CD4-positive, alpha-beta T cell treated with Interleukin-6 at 100 ng/mL for 8 hours (primary cell): ENCODE measurements around the gene TLE1.

Experiments used
- DNase-seq: peaks from one replicate; pipeline ENCODE4 v3.0.0-alpha.2; 2020; ENCODE audit warnings: mixed read lengths, low spot score

TLE1 gene

DNA sequence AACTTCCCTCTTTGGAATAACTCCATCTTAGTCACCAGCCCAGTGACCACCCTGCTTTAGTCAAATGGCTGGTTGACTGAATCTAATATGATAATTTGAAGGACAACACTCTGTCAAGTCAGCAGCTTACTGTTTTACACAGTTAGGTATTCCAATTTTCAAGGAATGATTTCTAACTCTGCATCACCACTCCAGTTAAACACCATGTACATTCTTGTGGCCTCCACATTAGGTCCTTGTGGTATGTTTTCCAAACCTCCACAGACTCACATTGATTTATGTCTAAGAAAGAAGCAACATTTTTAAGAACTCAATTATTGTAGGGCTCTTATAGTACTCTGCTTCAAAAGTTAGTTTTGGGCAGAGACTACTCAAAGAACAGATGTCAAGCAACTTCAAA lies 110.7 kb downstream of the TLE1 start:
- DNase-seq: no peak

DNA sequence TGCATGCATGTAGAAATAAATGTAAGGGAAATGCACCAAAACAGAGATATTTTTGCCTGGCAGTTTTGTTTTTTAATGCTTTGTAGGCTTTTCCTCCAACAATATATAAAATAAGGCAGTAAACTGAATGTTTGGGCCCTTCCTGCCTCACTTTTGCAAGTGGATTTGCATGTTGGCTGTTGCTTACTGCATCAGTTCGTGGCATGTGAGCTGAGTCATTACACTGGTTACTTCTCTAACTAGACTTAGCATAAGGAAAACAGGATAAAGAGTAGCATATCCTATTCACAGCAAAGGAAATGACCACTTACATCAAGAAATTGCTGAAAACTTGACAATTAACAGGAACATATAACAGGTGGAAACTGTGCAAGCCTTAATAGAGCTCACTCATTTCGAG lies 113.4 kb downstream of the TLE1 start:
- no peak for DNase-seq

DNA sequence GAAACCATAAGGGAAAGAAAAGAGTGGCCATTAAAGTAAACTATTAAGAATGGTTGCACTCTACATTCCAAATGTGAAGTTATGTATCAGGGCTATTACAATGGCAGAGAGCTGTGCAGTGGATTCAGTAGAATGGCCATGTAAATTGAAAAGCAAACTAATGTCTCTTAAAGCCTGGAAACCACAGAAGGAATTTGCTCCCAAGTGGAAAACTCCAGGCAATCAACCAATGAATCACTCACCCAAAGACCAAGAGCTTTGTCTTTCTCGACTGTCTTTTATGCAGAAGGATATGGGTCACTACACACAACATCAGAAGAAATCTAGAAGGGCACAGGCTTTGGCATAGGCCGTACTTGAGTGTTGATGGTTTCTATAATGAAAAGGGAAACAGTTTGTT lies 114.9 kb downstream of the TLE1 start:
- DNase-seq: no peak

DNA sequence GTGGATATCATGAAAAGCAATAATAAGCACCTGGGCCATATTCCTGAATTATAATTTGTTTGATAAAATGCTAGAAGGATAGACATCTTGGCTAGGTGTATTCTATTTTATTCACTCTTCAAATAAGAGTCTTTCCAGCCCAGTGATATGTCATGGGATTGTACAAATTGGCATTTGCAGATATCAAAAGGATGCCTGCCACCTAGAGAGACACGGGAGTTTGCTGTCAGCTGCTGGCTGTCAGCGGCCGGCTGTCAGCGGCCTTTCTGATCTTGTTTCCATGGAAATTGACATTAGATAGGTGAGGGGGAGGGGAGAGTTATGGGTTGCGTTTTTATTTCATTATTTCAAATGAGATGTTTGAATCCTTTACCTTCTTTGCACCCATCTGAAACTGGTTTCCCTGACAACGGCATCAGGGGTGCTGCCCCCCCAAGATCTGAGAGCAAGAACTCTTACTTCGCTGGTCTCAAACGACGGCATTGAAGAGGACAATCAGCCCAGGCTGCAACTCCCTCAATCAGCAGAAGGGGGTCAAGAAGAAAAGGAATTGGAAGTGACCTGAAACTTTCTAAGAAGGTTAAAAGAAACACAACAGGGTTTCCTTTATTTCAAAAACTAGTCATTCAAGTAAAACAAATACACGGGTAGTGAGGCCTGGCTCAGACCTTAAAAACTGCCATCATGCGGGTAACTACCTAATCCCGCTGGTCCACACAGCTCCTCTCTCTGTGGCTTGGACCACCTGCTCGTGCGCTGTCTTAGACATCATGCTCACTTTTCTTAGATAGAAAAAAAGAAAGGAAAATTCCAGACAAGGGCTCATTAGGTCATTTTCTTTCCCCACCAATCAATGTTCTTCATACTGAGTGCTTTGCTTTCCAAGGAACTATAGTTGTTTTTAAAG lies 115.7 kb downstream of the TLE1 start:
- no peak for DNase-seq

DNA sequence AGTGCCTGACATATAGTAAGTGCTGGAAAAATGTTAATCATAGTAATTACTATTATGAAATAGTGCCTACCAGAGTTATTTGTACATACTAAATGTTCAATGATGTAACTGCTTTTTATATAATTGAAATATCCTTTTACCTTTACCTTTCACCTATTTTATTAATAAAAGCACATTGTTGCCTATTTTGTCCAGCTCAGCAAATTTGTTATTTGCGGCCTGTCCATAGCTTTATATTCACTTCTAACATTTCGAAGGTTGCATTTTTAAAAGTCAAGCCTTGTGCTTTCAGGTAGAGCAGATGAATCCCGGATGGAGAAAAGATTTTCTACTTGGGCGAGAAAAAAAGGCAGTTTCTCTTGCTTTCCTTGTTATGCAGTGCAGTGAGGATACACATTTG lies 119.3 kb downstream of the TLE1 start:
- DNase-seq: no peak

DNA sequence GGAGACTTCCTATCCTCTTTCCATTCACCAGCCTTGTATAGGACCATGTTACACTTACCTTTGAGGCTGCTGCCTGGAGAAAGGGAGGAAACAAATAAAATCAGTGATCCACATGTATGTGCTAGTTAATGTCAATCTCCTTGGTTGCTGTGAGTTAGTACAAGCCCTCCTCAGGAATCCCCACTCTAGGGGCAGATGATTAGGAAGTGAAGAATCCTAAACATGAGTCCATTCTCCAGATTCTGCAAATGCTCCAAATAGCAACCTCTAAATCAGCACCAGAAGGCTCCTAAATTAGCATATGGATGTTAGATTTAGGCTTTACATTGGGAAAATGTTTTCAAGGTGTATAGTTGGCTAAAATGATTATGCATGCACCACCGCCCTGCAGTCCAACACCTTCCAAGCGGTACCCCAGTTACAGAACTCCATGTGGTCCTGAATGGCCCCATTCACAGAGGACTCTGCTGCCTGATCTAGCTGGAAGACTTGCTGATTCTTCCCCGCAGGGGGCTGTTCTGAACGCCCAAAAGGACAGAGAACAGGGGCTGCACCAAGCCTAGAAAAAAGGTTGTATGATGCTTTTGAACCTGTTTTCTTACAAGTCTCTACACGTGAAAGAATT lies 123.2 kb downstream of the TLE1 start:
- no peak for DNase-seq

DNA sequence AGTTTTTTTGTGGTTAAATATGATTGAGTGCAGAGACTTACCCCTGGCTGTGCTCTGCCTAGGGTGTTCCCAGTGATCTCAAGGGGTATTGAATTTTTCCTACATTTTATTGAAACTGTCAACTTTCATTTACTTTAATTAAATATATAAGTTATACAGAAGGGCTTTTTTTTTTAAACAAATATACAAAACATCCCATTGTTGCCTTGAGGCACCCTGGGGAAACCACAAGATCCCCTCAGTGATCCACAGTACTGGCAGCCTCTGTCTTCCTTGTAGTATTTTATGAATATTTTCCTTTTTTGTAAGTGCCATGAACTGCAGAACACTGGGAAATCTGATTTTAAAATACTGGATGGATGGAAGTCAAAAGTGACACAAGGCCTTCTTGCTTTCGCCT lies 123.7 kb downstream of the TLE1 start:
- DNase-seq: no peak

DNA sequence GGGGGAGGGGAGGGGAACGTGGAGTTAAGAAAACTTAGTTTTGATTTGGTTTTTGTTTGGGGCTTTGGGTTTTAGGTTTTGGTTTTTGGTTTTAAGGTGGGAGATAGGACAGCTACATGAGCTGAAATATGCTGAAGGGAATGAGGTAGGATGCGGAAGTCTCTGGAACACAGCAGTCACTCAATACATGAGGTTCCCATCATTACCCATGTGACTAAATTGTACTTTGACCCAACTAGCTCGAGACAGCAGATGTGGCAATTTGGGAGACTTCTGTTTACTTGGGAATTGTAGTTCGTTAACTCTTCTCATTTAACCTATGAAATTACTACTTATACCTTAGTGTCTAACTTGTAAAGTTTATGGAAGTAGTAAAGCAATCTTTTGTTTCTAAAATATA lies 124.2 kb downstream of the TLE1 start:
- DNase-seq: no peak

DNA sequence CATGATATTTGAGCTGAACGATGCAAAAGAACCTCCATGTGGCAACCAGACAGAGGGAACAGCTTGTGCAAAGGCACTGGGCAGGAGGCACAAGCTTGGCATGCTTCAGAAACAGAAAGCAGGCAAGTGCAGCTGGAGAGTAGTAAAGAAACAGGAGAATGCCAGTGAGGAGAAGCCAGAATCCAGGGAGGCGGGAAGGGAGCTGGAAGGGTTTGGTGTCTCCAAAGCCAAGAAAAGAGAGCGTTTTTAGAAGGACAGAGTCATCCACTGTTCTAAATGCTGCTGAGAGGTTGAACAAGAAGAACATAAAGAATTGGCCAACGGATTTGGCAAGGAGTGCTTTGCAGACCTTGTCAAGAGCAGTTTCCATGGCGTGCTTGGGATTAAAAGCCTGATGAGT lies 124.7 kb downstream of the TLE1 start:
- DNase-seq: no peak

DNA sequence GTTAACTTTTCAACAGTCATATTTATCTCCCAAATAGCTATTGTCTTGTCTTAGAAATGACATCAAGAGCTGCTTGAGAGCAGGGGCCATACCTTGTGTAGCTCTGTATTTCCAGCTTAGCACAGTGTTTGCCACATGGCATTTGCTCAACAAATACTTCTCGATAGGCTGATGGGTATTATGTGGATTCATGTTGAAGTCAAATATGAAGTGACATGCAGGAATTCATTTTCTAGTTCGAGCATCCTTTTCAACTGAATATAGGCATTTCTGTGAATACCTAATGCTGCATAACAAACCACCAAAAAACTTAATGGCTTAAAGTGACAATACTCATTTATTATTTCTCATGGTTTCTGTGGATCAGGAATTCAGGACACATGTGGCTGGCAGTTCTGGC lies 125.6 kb downstream of the TLE1 start:
- DNase-seq: no peak

DNA sequence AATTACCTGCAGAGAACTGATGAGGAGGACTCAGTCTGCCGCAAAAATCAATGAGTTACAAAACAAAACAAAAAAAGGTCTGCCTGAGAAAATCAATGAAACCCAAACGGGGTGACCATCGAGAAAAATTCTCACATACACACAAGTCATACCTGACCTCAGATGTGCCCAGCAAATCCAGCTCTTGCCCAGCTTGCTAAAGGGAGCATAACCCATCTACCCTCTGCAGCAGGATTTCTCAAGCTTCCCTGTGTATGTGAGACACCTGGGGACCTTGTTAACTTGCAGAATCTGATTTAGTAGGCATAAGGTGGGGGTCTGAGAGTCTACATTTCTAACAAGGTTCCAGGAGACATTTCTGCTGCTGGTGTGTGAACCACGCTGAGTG lies 126.3 kb downstream of the TLE1 start:
- DNase-seq: no peak

DNA sequence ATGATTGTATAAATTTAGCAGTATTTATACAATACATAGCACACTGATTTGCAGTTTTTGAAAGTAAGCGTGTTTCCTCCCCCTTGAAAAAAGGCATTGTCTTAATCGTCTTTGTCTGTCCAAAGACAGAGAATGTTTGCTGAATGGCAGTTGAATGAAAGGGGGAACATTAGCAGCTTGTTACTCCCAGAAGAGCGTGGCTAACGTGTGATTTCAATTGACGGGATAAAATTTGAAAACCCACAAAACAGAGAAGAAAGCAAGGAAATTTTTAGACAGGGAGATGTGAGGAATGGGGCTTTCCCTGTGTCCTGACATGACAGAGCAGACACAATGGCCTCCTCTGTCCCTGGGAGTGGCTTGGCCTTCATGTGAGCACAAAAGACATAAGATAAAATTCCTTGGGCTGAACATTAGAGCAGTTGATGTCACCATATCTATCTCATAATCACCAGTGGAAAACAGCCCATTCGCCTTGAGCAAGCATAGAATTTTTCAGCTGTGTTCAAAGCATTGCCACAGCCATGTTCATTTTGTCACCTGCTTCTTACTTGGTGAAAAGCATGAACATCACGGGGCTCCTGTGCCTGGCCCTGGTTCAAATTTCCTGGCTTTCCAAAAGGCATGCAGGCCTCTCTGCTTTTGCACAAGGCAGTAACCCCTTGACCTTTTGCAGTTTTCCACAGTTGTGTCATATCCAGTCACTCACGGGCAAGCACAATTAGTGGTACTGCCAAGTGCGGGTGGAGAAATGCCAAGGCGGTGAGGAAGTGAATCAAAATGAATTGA lies 126.9 kb downstream of the TLE1 start:
- DNase-seq: no peak

DNA sequence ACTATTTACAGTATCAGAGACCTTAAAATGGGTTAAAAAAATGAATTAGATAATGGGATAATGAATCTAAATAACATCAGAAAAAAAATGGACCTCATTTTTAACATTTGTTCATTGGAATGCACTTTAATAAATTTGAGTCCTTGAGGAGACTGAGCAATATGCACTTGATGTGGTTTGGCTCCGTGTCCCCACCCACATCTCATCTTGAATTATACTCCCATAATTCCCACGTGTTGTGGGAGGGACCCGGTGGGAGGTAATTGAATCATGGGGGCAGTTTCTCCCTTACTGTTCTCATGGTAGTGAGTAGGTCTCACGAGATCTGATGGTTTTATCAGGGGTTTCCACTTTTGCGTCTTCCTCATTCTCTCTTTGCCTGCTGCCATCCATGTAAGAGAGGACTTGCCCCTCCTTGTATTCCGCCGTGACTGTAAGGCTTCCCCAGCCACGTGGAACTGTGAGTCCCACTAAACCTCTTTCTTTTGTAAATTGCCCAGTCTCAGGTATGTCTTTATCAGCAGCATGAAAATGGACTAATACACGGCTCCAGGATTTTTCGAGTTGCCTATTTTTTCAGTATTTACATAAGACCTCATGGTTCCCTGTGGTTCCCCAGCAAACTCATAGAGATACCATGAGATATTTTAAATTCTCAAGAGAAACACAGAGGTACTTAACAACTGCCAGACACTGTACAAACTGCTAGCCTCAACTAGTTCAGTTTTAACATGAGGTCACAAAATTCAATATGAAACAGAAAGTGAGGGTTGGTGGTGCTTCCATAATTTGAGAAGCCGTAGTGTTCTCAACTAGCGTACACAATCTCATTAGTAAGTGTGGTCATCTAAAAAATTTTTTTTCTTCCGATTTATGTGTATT lies 128.3 kb downstream of the TLE1 start:
- no peak for DNase-seq

DNA sequence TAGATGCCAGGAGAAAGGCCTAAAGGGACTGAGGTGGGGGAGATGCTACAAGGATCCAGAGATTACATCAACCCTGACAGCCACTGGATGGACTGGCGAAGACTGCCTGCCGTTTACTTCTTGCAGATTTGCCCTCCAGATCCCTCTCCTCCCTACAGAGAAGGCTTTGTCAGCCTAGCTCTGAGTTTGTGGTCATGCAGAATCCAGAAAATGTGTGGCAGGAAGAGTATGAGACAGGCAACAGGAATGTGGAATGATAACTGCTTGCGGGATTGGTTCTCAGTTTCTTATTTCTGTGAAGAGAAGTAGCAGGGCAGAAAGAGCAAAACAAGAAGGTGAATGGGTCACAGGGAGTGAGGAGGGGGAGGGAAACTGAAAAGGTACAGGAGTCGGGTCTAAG lies 129.6 kb downstream of the TLE1 start:
- no peak for DNase-seq

DNA sequence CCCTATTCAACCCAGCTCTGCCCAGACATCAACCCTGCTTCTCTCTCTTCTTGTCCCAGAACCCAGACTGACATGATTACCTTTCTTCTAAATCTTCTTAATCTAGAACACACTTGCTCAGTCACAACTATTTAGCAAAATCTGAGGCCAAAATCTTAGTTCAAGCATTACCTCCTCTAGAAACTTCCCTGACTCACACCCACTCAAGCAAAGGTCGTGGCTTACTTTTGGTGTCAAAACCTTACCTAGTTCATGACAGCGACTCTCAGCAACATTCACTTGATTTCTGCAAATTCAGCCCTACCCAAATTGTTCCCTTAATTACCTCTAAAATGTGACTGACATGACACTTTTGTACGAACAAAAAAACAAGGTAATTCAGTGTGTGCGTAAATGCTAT lies 130.2 kb downstream of the TLE1 start:
- DNase-seq: no peak

DNA sequence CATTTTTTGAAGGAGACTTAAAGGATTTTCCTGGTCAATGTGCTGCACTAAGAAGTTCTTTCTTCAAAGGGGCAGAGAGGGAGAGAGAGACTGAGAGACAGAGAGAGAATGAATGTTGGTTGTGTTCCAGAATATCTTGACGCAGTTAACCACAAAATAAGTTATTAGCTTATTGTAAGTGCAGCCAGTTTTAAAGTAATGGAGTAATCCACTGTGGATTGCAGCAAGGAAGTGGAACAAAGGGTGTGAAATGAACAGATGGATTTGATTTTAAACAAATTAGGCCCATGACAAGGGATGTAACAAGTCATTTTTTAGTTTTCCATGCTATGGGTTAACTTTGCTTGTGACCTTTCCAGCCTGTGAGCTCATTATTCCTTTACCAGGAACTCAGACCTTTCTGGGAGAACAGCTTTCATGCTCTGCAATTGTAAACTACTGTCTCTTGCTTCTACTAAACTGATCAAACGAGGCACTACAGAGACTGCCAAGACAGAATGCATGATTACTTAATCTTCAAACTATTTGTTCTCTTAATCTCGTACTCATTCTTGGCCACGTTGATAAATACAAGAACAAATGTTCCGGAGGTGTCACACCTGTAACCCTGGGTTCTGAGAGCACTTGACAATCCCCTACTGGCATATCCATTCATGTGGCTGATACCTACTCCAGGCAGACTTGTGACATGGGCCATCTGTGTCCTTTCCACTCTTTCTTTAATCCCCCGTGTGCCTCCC lies 131.1 kb downstream of the TLE1 start:
- DNase-seq: no peak

DNA sequence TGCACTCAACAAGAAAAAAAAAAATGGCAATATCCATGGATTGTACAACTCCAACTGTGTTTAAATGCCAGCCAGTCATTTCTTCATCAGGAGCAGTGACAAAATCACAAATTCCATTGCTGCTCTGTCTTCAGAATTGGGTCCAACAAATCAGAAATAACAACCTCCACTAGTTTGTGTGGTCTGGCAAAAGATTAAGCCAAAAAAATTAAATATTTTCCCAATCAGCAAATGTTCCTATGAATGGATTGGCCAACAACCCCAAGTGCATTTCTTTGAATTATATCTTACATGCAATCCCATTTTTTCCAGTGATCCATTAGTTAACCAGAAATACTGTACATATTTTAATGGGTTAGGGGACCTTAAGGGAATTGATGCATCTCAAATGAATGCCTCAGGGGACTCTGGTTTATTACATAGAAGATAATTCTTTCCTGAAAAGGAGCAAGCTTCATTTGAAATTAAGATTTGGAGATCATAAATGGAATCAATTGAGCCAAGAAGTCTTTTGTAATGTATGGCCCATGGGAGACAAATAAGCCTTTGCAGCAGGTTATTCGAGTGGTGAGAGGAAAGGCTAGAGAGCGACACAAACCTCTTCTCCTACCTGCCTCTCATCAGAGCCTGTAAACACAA lies 131.8 kb downstream of the TLE1 start:
- no peak for DNase-seq

DNA sequence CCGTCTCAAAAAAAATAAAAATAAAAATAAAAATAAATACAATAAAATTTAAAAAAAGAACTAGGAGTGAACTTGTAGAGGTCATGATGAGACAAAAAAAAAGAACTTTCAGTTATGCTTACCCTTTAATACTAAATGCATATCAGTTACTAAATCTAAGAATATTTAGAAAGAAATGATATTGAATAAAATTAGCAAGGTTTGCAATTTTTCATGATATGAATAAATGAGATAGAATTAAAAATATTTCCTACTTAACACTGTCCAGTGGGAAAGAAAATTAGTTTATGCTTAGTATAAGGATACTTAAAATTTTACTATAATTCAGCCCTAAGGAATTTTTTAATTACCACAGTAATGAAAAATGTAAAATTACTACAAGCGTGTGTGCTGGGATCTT lies 132.4 kb downstream of the TLE1 start:
- no peak for DNase-seq

DNA sequence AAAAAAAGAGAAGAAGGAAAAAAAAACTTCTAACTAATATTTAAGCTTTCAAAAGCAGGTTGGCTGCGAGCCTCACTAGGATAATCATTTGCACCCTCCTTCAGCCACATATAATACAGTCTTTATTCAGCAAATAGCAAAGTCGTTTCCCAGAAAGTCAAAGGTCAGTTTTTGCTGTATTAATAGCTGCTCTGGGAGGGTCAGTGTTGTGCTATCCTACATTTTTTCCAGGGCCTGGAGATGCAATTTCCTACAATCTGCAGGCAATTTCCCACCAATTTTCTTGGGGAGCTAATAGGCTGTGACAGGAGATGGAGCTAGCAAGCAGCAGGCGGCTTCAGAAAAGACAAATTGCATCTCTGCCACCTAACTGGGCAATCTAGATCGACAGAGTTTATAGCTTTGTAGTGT lies 136.8 kb downstream of the TLE1 start:
- DNase-seq: no peak

DNA sequence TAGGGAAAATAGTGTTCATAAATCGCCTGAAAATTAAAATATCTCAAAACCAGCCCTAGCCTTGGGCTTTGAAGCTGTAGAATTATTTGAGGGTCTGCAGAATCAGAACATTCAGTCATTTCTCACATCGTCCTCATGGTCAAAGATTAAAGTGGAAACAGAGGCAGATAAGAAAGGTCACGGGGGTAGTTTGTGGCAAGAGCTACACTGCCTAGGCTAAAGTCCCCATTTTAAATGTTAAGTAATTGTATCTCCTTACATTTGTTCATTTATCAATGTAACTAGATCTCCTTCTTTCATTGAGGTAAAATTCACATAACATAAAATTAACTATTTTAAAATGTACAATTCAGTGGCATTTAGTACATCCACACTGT lies 139.2 kb downstream of the TLE1 start:
- DNase-seq: no peak
